ENCODE data around the gene METTL24. TPM values are rescaled to one million over a fixed set of nuclear protein-coding genes. Genes with fewer than 3 reads are reported as not detected.

Gene METTL24
- total RNA-seq, 6 experiments from 2014 or later = not detected

- Mint-ChIP-seq H3K27ac (no peak overlapping the region), H3K9me3 (no peaks in the 10 kb centered on the region), H3K4me3 (no peak overlapping the region), H3K4me1 (ENCODE audit: low read depth) (peaks cover 8% of the 10 kb centered on the region; the same call in 1 of the 2 replicates), H3K27me3 (ENCODE audit: insufficient read depth) (peaks cover 6% of the 10 kb centered on the region), H3K36me3 (ENCODE audit: low read depth) (no peaks in the 10 kb centered on the region)
- TF ChIP-seq CTCF (IDR thresholded peaks at IDR 0.05) = no peak
- no peak for DNase-seq
Measured at GRCh38 chr6:110266996-110267395, 91.2 kb downstream of the METTL24 start.

DNA sequence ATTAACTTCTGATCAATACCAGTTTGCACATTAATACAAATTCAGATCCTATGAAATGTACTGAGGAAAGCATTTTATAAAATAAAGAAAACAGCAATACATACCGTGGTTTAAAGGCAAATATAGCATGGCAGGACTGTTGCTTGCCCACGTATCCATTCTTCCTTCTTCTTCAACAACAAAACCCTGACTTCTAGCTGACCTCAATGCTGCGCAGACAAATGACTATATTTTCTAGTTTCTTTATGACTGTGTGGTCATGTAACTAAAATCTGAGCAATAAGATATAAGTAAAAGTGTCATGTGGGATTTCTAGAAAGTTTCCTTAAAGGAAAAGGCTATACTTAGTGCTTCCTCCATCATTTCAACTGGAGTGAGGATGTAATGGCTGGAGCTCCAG is 92.9 kb downstream of the METTL24 start:
- no peak for TF ChIP-seq CTCF (IDR thresholded peaks at IDR 0.05)
- Mint-ChIP-seq H3K27ac (no peak overlapping the region), H3K4me1 (ENCODE audit: low read depth) (peaks cover 8% of the 10 kb centered on the region; the same call in 1 of the 2 replicates), H3K27me3 (ENCODE audit: insufficient read depth) (peaks cover 7% of the 10 kb centered on the region), H3K4me3 (no peak overlapping the region), H3K36me3 (ENCODE audit: low read depth) (no peaks in the 10 kb centered on the region), H3K9me3 (no peaks in the 10 kb centered on the region)
- DNase-seq = no peak

- Mint-ChIP-seq H3K27ac (no peak overlapping the region), H3K4me3 (no peak overlapping the region), H3K4me1 (ENCODE audit: low read depth) (no peaks in the 10 kb centered on the region), H3K9me3 (no peaks in the 10 kb centered on the region), H3K36me3 (ENCODE audit: low read depth) (no peaks in the 10 kb centered on the region), H3K27me3 (ENCODE audit: insufficient read depth) (peaks cover 9% of the 10 kb centered on the region; the same call in 1 of the 2 replicates)
- TF ChIP-seq CTCF (IDR thresholded peaks at IDR 0.05) = no peak
- DNase-seq = no peak
Measured at GRCh38 chr6:110256366-110256765, 101.8 kb downstream of the METTL24 start.

DNA sequence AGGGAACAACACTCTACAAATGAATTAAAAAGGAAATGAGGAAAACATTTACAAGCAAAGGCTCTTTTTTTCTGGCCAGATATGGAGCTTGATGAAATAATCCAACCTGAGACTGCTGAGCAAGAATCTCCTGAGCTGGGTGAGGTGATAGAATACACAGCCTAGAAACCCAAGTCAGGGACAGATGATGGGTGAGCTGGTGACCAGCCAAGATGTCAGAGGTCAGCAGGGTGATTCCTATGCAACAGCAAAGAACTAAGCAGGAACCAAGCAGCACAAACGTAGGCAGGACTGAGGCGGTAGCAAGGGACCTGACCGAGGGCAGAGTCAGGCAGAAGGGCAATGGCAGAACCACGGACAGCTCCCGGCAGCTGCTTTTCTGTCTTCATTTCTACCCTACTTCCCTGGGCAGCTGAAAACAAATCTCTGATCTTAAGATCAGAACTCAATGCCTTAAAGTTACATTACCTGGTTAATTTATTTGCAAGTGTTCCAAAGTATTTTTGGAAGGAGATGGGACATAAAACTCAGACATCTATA is 102.9 kb downstream of the METTL24 start:
- no peaks in the 10 kb centered on the region for H3K4me1 Mint-ChIP-seq (ENCODE audit: low read depth)
- H3K9me3 Mint-ChIP-seq = no peaks in the 10 kb centered on the region
- peaks cover 9% of the 10 kb centered on the region; the same call in 1 of the 2 replicates for H3K27me3 Mint-ChIP-seq (ENCODE audit: insufficient read depth)
- peak; percentile 6 for DNase-seq
- TF ChIP-seq CTCF (IDR thresholded peaks at IDR 0.05) = no peak
- H3K36me3 Mint-ChIP-seq (ENCODE audit: low read depth) = no peaks in the 10 kb centered on the region
- H3K27ac Mint-ChIP-seq = no peak overlapping the region
- no peak overlapping the region for H3K4me3 Mint-ChIP-seq

- Mint-ChIP-seq H3K4me3 (no peak overlapping the region), H3K9me3 (no peaks in the 10 kb centered on the region), H3K4me1 (ENCODE audit: low read depth) (no peaks in the 10 kb centered on the region), H3K27ac (no peak overlapping the region), H3K27me3 (ENCODE audit: insufficient read depth) (peaks cover 6% of the 10 kb centered on the region), H3K36me3 (ENCODE audit: low read depth) (no peaks in the 10 kb centered on the region)
- no peak for DNase-seq
- TF ChIP-seq CTCF (IDR thresholded peaks at IDR 0.05) = no peak
Measured at GRCh38 chr6:110250838-110251237, 107.3 kb downstream of the METTL24 start.

DNA sequence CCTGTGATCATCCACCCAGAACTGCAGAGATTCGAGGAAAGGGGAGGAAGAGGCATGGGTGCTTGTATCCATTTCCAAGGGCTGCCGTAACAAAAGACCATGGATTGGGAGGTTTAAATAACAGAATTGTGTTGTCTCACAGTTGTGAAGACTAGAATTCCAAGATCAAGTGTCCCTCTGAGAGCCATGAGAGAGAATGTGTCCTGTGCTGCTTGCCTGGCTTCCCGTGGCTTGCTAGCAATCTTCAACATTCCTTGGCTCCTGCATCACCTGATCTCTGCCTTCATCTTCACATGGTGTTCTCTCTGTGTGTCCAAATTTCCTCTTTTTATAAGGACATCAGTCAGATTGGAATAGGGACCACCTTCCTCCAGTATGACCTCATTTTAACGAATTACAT is 108.1 kb downstream of the METTL24 start:
- no peaks in the 10 kb centered on the region for H3K36me3 Mint-ChIP-seq (ENCODE audit: low read depth)
- H3K27me3 Mint-ChIP-seq (ENCODE audit: insufficient read depth) = peaks cover 5% of the 10 kb centered on the region
- H3K4me1 Mint-ChIP-seq (ENCODE audit: low read depth) = no peaks in the 10 kb centered on the region
- DNase-seq = no peak
- H3K9me3 Mint-ChIP-seq = no peaks in the 10 kb centered on the region
- H3K4me3 Mint-ChIP-seq = no peak overlapping the region
- no peak for TF ChIP-seq CTCF (IDR thresholded peaks at IDR 0.05)
- H3K27ac Mint-ChIP-seq = no peak overlapping the region

Measured in HFFc6 (cell line).